Activated CD8-positive, alpha-beta memory T cell treated with anti-CD3 and anti-CD28 coated beads, Interleukin-2, amount 50 U/mL, for 48 hours (primary cell): ENCODE data around the gene APLF.
A peak's percentile ranks its signal among the peaks of the same experiment; 100 is the strongest.
"Not testable (repeated sequence)": the region's sequence is repeated elsewhere in the genome, so short reads cannot be mapped to it uniquely, and the experiment has no call there.

Source experiments
- DNase-seq: peaks from one replicate; pipeline ENCODE4 v3.0.0-alpha.2; 2020

APLF gene

DNA sequence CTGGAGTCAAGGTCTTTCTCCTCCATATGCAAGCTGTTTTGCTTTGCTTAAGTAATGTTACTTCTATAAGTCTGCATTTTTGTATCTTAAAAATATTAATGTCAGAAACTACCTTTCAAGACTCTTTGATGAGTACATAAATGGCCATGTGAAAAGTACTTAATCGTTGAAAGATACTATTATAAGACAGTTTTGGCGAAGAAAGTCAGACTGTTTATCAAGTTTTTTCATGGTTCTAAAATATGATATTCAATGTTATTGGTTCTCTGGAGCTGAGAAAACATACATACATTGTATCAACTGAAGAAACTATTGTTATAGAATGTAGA, 25.4 kb upstream of the APLF start:
- no peak for DNase-seq

- not testable (repeated sequence) for DNase-seq
Measured at GRCh38 chr2:68446425-68446824, 21.0 kb upstream of the APLF start.

DNA sequence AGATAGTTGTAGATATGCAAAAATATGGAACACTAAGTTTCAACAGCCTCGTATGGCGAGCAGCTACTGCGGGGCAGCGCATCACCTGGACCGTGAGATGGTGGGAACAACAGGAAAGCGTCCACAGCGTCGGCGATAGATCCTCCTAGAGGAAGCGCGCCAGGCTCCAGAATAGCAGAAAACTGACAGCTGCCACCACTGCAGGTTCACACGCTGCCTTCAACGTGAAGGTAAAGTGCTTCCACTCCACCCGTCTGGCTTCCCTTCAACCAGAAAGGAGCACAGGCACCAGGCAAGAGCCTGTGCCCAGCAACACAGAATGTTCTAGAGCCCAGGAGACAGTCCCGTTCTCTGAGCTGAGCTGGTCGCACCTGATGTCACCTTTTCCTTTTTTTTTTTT, 20.3 kb upstream of the APLF start:
- no peak for DNase-seq

DNA sequence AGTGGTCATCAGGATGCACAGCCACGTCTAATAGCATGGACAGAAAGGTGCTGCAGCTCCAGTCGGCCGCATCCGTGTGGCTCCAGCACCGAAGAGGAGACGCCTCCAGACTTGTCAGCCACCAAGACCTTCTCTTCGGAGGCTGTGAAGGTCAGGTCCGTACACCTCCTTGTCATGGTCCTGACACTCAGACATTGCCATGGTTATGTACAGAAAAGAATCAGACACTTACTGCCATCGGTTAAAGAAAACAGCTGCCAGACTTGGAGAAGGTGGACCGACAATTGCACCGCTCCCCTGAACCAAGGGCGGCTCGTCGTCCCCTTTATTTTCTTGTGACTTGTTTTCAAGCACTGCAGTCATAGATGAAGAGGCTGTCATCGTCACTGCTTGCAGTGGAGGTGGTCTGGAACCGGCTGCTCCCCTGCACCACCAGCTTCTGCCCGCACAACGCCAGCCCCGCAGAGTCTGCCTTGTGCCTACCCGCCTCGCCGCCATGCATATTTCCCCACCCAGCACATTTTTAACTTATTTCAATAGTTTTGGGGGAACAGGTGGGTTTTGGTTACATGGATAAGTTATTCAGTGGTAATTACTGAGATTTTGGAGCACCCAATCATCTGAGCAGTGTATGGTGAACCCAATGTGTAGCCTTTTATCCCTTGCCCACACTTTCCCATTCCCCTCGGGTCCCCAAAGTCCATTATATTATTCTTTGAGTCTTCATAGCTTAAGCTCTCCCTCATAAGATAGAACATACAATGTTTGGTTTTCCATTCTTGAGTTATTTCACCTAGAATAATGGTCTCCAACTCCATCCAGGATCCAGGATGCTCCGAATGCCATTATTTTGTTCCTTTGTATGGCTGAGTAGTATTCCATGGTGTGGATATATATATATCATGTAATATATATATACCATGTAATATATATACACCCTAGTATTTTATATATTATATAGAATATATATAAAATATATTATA, 18.4 kb upstream of the APLF start:
- DNase-seq: no peak

DNA sequence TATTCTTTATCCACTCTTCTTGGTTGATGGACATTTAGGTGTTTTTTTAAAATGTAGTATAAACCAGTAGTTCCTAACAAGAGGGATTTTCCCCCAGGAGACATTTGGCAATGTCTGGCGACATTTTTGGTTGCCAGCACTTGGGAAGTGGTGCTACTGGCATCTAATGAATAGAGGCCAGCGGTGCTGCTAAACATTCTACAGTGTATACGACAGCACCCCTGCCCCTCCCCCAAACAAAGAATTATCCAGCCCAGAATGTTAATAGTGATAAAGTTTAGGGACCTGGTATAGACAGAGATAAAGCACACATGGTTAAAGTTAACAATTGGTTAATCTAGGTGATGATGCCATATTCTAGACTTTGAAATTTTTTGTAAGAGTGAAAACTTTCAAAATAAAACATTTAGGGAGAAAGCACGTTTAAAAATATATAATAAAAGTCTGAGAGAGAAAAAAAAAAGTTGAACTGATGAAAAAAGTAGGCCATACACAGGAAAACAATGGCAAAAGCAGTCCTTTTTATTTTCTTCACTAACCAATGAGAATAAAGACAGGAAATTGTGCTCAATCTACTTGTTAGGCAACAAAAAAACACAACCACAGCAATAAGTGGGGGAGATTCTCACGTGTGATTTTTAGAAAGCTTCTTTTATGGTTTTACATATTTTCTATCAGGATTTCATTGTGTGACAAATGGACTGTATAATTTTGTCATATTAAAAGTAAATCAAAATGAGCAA, 15.1 kb upstream of the APLF start:
- DNase-seq: no peak

- DNase-seq: no peak
Measured at GRCh38 chr2:68453761-68454360, 13.5 kb upstream of the APLF start.

DNA sequence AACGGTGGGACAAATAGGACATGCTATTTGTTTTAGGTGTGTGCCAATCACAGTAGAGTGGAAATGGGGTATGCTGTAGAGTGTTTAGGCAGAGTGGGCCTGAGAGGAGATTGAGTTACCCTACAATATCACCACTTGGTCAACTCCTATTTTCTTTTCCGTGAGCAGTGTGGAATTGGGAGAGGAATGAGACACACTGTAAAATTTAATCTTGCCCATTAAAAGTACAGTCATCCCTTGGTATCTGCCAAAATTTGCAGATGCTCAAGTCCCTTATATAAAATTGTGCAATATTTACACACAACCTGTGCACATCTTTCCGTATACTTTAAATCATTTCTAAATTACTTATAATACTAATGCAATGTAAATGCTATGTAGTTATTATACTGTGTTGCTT, 12.7 kb upstream of the APLF start:
- DNase-seq: no peak

- DNase-seq: no peak
Measured at GRCh38 chr2:68456198-68456597, 11.2 kb upstream of the APLF start.

GRCh38 chr2:68458981-68459380, 8.4 kb upstream of the APLF start:
- no peak for DNase-seq

DNA sequence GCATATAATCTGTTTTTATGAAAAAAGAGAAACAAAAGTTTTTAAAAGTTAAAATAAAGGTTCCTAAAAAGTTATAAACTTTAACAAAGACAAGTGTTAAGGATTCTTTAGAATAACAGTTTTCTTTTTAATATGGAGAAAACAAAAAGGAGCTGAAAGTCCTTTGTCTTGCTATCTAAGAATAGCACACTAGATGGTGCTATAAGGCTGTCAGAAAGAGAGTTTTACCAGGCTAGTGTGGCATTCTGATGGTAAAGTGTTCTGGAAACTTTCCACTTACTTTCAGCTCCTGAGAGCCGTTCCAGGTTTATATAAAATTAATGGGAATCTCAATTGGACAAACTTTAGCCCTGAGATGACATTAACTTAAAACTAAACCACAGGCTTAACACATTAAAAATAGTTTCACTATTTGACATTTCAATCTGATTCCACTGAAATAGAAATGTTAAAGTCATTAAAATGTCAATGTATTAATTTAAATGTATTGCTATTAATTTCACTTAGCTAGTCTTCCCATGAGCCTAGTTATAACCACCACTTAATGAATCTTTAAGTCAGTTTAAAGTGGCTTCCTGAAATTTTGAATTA, 4.0 kb upstream of the APLF start:
- DNase-seq: no peak

DNA sequence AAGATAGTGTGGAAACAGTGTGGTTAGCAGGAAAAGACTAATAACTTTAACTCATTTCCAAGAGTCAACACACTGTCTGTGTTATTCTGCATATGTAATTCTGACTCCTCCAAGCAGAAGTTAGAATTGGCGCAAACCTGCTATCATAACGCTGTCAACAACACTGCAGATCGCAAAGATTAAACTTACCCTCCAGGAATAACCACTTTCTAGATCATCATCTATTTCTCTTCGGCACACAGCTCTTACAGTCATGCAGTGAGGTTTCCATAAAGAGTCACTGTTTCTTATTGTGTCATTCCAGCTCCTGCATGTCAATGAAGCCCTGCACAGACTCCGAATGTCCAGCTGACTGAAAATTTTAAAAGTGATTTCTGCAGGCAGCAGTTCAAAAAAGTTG, 2.7 kb upstream of the APLF start:
- DNase-seq: no peak

- DNase-seq: no peak
Measured at GRCh38 chr2:68465081-68465916, 2.1 kb upstream of the APLF start.

DNA sequence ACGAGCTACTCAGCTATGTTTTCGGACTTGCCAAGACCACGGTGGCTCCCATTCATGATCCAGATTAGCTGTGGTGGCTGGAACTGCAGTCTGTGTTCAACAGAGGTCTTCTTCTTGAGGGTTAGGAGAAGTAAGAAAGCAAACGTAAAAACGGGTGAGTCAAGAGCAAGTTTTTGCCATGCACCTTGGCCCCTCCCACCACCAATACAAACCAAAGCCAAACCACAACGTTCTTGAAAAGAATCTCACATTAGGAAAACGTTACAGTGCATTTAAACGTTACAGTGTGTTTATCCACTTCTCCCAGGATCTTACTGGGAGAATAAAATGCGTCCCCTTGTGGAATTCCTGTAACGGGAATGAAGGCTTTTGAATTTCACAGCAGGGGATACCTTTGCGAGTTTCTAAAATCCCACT, 1.0 kb upstream of the APLF start:
- DNase-seq: peak; percentile 59

GRCh38 chr2:68466778-68467076, 658 bp upstream of the APLF start:
- no peak for DNase-seq

- no peak for DNase-seq
Measured at GRCh38 chr2:68468801-68469200, 1.4 kb downstream of the APLF start.

GRCh38 chr2:68469935-68470334, 2.5 kb downstream of the APLF start:
- DNase-seq: no peak

DNA sequence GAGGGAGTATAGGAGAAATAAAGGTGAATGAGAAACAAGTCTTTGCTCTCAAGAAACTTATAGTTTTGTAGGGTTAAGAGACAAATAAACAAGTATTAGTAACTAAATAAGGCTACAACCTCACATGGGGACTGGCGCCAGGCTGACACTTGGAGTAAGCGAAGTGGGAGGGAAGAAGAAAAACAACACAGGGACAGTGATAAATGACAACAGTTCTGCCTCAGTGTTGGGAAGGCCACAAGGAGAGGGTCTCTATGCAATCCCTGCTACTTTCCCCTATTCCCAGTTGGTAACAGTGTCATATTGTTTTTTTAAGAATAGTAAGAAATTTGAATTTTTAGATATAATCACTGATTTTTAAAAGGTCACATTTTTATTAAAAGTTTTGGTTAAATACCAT, 4.0 kb downstream of the APLF start:
- DNase-seq: no peak

DNA sequence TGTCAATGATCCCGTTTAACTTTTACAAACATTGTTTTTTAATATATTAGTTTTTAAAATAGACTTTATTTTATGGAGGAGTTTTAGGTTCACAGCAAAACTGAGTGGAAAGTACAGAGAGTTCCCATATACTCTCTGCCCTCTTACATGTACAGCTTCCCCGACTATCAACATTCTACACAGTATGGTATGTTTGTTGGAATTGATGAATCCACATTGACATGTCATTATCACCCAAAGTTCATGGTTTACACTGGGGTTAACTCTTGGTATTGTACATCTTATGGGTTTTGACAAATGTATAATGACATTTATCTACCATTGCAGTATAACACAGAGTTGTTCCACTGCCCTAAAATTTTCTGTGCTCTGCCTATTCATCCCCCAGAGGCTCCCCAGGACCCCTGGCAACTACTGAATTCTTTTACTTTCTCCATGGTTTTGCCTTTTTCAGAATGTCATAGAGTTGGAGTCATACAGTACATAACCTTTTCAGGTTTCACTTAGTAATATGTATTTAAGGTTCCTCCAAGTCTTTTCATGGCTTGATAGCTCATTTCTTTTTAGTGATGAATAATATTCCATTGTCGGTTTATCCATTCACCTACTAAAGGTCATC, 5.5 kb downstream of the APLF start:
- DNase-seq: no peak

DNA sequence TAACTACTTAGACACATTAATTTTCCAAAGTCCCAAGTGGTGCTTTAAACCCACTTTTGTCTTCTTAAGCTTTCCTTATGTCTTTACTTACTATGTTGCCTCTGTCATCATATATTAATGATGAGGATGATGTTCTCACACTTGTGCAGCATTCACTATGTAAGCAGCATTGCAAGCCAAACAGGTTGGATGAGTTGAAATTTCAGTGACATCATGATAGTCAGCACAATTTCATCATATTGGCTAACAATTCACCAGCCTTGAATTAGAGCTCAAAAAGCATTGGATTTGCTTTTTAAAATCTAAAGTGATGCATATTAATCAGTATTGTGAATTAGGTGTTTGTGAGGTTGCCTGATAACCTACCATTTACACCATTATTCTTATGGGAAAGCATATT, 7.7 kb downstream of the APLF start:
- no peak for DNase-seq

GRCh38 chr2:68475576-68475975, 8.2 kb downstream of the APLF start:
- DNase-seq: no peak

DNA sequence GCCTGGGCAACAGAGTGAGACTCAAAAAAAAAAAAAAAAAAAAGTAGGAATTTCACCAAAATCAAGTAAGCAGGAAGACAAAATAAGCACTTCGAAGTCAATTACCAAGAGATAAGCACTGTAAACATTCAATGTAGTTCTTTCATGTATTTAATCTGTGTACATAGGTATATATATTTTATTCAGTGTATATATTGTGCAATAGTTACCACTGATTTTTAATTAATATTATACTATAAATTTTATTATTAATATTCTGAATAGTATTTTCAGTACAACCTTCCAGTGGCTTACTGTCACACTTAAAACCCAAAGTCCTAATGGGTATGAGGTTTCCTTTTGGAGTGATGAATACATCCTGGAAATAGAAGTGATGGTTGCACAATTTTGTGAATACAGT, 9.1 kb downstream of the APLF start:
- DNase-seq: no peak

DNA sequence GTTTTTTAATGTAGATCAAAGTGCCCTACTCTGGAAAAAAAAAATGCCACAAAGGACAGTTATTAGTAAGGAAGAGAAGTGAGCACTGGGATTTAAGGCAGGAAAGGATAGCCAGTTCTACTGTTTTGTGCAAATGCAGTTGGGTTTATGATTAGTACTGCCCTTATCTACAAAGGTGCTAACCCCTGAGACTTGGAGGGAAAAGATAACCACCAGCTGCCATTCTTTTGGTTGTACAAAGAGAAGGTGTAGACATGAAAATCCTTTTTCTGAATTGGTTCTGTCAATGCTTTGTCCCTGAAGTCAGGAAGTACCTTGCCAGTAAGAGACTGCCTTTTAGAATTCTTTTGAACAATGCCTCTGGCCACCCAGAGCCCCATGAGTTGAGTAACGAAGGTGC, 11.3 kb downstream of the APLF start:
- no peak for DNase-seq
